SJSA1 (cell line): ENCODE measurements around the gene TOP2A. TPM values are rescaled to one million over a fixed set of nuclear protein-coding genes. Genes with fewer than 3 reads are reported as not detected.

Experiments
- DNase-seq, 2 experiments: peaks; one replicate each; pipeline ENCODE4 v3.0.0-alpha.2; 2015 to 2020; ENCODE audit warnings: low spot score in 2 of 2, low read depth in 1 of 2
- H3K27ac ChIP-seq: fragments of 250-450 bp; sonication (Bioruptor Pico); 2 replicates; pipeline ENCODE4 v1.5.1; 2020; ENCODE audit warnings: mild to moderate bottlenecking, moderate library complexity
- H3K27me3 ChIP-seq: fragments of 250-450 bp; sonication (Bioruptor Pico); replicated peaks from 2 replicates; pipeline ENCODE4 v1.5.1; 2020; ENCODE audit warnings: mild to moderate bottlenecking, moderate library complexity
- H3K36me3 ChIP-seq: fragments of 250-450 bp; sonication (Bioruptor Pico); 2 replicates; pipeline ENCODE4 v1.5.1; 2020; ENCODE audit warnings: mild to moderate bottlenecking
- H3K4me1 ChIP-seq: fragments of 250-450 bp; sonication (Bioruptor Pico); replicated peaks from 2 replicates; pipeline ENCODE4 v1.6.1; 2021; ENCODE audit warnings: mild to moderate bottlenecking
- H3K4me3 ChIP-seq: fragments of 250-450 bp; sonication (Bioruptor Pico); 2 replicates; pipeline ENCODE4 v1.5.1; 2020; ENCODE audit warnings: mild to moderate bottlenecking
- H3K9me3 ChIP-seq: fragments of 250-450 bp; sonication (Bioruptor Pico); replicated peaks from 2 replicates; pipeline ENCODE4 v1.5.1; 2020; ENCODE audit warnings: mild to moderate bottlenecking
- total RNA-seq: library from RNA; depleted of rRNA; stranded (reverse); fragments of >200 nt; shearing (Covaris generic); gene quantifications from 2 replicates; pipeline ENCODE4 v1.2.3, GENCODE V29; 2014; rRNA removed

The TOP2A gene, protein sequence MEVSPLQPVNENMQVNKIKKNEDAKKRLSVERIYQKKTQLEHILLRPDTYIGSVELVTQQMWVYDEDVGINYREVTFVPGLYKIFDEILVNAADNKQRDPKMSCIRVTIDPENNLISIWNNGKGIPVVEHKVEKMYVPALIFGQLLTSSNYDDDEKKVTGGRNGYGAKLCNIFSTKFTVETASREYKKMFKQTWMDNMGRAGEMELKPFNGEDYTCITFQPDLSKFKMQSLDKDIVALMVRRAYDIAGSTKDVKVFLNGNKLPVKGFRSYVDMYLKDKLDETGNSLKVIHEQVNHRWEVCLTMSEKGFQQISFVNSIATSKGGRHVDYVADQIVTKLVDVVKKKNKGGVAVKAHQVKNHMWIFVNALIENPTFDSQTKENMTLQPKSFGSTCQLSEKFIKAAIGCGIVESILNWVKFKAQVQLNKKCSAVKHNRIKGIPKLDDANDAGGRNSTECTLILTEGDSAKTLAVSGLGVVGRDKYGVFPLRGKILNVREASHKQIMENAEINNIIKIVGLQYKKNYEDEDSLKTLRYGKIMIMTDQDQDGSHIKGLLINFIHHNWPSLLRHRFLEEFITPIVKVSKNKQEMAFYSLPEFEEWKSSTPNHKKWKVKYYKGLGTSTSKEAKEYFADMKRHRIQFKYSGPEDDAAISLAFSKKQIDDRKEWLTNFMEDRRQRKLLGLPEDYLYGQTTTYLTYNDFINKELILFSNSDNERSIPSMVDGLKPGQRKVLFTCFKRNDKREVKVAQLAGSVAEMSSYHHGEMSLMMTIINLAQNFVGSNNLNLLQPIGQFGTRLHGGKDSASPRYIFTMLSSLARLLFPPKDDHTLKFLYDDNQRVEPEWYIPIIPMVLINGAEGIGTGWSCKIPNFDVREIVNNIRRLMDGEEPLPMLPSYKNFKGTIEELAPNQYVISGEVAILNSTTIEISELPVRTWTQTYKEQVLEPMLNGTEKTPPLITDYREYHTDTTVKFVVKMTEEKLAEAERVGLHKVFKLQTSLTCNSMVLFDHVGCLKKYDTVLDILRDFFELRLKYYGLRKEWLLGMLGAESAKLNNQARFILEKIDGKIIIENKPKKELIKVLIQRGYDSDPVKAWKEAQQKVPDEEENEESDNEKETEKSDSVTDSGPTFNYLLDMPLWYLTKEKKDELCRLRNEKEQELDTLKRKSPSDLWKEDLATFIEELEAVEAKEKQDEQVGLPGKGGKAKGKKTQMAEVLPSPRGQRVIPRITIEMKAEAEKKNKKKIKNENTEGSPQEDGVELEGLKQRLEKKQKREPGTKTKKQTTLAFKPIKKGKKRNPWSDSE (N-terminal part only)
- 264 and 389 TPM in 2 replicates for total RNA-seq

DNA sequence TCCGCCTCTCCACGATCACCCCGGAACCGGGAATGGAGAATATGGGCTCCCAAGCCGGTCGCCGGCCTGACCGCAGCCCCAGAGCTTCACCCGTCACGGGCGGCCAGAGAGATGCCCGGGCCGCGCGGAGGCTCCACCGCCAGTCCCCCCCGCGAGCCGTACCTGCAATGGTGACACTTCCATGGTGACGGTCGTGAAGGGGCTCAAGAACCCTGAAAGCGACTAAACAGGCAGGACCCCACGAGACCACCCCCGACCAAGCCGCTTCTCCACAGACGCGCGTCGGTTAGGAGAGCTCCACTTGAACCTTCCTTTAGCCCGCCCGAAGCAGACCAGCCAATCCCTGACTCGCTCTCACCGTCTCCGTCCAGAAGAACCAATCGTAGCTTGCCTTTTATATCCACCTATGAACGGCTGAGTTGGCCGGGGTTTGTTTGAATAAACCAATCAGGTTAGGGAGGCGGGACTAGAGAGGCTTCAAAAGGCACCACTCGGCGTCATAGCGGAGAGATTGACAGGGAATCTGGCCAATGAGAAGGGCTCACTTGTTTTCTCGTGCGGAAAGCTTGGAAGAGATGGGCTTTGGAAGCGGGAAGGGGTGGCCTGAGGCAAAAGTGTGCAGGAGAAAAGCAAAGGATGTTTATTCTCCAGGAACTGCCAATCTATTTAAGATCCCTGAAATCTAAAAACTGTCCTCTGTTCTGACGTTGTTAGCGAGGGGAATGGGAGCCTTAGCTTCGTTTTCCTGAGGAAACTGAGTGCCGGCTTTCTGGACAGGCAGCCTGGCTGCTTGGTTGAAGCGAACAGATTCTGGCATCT lies at the start of gene TOP2A:
TOP2A (minus strand) TSS at position 288 of the 819 bp plus-strand sequence; CDS start at position 183, 105 bp downstream.
- DNase-seq = peak; percentile 99 to 100
- Histone ChIP-seq H3K27me3 (no peaks in the 10 kb centered on the region), H3K4me1 (peaks cover 20% of the 10 kb centered on the region), H3K36me3 (peaks cover 49% of the 10 kb centered on the region), H3K4me3 (peak within 1 kb of the TSS; percentile 79), H3K9me3 (no peaks in the 10 kb centered on the region), H3K27ac (peak within 1 kb of the TSS; percentile 96)

DNA sequence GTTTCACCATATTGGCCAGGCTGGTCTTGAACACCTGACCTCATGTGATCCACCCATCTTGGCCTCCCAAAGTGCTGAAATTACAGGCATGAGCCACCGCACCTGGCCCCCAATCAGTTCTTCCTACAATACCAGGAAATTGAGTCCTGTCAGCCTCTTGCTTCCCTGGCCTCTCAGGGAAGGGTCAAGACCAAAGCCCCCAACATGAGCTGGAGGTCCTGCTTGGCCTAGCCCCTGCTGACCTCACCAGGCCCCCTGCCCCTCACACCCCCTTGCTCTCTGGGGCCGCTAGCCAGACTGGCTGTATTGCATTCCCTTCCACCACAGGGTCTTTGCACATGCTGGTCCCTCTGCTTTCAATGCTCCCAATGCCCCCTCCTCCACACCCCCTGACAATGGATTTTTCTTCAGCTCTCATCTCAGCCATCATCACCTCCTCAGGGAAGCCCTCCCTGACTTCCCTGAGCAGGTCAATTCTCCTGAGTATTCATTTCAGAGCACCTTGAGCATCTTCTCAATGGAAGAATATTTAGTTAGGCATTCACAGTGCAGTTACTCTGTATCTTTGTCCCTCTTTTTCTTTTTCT lies 49.7 kb upstream of the TOP2A start:
- Histone ChIP-seq H3K4me1 (peaks cover 13% of the 10 kb centered on the region), H3K9me3 (no peaks in the 10 kb centered on the region), H3K27ac (no peak overlapping the region), H3K36me3 (no peaks in the 10 kb centered on the region), H3K4me3 (no peak overlapping the region), H3K27me3 (no peaks in the 10 kb centered on the region)
- DNase-seq = no peak

DNA sequence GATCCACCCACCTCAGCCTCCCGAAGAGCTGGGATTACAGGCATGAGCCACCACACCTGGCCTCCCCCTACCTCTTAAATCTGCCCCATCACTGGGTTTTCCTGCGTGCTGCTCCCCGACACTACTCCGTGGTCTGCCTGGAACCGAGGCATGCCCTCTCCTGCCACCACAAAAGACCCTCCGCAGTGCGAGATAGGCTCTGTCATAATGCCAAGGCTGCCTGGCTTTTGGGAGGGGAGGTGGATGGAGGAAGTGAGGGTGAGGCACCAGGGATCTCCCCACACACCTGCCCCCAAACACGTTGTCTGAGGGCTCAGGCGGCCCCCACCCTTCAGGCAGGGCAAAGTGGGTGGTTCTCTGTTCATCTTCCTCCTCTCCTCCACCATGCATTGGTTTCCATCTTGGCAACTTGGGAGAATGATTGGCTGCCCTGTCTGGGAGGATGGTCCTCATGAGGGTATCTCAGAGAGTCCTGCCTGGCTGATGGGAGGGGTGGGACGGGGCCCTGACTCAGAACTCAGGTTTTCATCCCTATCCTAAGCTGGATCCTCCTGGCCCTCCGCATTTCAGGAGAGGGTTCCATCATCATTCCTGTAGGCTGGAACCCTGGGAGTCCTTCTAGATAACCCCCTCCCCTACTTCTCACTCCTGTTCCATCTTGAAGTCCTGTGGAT lies 48.7 kb upstream of the TOP2A start:
- no peaks in the 10 kb centered on the region for H3K36me3 ChIP-seq
- H3K4me1 ChIP-seq = peaks cover 7% of the 10 kb centered on the region
- DNase-seq = no peak

DNA sequence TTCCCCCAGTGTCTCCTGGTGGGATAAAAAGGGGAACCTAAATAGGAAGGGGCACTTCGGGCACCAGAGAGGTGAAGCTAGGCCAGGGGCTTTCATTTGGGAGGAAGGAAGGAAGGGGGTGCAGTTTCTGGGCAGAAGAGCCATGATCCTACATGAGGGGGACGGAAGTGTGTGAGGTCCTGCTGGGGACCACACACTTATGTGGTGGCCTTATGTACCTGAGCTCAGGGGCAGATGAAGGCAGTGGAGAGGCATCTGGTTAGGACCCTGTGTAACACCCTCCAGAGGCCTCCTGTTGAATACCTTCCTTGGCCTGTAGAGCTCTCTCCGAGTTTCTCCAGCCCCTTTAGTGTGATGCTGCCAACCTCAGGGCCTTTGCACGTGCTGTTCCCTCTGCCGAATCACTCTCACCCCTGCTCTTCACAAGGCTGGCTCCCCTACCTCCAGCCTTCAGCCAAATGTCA lies 46.7 kb upstream of the TOP2A start:
- Histone ChIP-seq H3K9me3 (no peaks in the 10 kb centered on the region), H3K36me3 (no peaks in the 10 kb centered on the region), H3K27ac (no peak overlapping the region), H3K4me1 (peaks cover 8% of the 10 kb centered on the region), H3K27me3 (no peaks in the 10 kb centered on the region), H3K4me3 (no peak overlapping the region)
- DNase-seq = no peak

More for the DNA sequence above, 48.7 kb upstream of the TOP2A start:
- no peaks in the 10 kb centered on the region for H3K27me3 ChIP-seq
- H3K4me3 ChIP-seq = no peak overlapping the region
- no peak overlapping the region for H3K27ac ChIP-seq
- H3K9me3 ChIP-seq = no peaks in the 10 kb centered on the region

DNA sequence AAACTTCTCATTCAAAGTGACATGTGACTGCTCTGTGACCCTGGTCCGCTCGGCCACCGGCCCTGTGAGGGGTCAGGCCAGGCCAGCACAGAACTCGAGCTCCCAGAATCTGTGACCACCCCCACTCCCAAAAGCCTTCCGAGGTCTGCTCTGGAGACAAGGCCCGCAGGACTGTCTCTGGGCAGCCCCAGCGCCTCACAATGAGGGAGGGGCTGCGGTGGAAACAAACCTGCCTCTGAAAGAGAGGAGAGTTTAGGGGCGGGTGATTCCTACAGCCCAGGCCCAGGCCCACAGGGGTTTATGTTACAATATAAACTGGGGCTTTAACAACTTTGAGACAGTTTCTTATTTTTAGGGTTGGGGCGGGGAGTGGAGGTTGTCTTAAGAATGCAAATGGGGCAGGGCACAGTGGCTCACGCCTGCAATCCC lies 45.4 kb upstream of the TOP2A start:
- H3K4me3 ChIP-seq = no peak overlapping the region
- no peak overlapping the region for H3K27ac ChIP-seq
- no peaks in the 10 kb centered on the region for H3K36me3 ChIP-seq
- H3K27me3 ChIP-seq = no peaks in the 10 kb centered on the region
- H3K4me1 ChIP-seq = peaks cover 21% of the 10 kb centered on the region
- no peak for DNase-seq
- no peaks in the 10 kb centered on the region for H3K9me3 ChIP-seq

DNA sequence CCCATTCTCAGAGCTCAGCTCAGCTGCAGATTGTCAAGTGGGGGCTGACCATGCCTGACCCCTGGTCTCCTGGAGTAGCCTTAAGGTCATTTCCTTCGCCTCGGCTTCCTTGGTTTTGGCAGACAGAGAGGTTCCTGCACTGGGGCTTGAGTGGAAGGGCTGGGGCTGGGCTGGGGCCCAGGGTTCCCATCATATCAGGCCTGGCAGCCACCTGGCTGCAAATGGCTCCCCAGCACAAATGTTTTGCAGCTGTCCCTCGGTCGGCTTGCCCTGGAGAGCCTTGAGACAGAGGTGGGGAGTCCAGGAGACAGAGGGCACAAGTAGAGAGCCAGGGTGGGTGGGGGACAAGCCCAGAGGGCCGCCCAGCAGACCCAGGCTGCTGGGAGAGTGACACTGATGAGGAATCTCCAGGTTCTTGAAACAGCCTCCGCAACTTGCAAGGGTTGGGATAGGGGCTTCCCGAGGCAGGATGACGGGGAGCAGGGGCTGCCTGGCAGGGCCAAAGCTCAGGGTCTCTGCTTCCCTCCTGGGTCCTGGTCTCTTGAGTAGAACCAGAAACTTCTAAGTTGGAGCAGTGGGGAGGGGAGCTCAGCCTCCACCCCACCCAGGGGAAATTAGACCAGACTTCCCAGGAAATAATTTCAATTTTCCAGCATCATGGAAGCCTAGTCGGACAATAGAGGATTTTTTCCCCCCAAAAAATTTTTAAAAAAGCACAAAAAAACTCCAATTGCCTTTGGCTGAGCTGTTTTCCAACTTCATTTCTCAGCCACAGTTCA lies 44.8 kb upstream of the TOP2A start:
- peaks cover 27% of the 10 kb centered on the region for H3K4me1 ChIP-seq
- DNase-seq = no peak
- H3K27me3 ChIP-seq = no peaks in the 10 kb centered on the region
- H3K36me3 ChIP-seq = no peaks in the 10 kb centered on the region
- H3K9me3 ChIP-seq = no peaks in the 10 kb centered on the region
- H3K27ac ChIP-seq = no peak overlapping the region
- H3K4me3 ChIP-seq = no peak overlapping the region

DNA sequence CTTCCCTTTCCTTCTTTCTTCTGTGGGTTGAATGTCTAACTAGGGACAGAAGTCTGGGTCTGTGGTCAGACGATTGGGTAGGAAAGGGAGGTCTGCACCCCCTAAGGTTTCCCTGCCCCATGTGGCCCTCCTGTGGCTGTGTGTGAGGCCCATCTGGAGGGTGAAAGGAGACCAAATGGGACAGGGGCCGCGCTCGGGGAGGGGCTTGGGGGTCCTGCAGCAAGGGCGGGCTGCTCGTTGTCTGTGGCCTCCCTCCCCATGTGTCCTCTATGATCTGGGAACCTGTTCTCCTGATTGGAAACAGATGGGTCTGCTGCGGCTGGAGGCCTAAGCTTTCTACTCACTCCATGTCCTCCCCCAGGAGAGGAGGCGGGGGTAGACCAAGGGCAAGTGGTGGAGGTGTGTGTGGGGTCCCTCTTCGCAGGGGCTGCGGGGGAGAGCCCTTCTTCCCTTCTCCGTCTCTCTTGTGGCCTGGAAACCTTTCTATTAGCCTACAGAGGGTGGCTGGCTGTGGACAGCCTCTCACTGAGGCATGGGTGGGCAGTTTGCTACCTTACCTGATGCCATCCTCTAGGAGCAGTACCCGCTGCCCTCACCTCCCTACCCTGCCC lies 44.1 kb upstream of the TOP2A start:
- no peak overlapping the region for H3K27ac ChIP-seq

DNA sequence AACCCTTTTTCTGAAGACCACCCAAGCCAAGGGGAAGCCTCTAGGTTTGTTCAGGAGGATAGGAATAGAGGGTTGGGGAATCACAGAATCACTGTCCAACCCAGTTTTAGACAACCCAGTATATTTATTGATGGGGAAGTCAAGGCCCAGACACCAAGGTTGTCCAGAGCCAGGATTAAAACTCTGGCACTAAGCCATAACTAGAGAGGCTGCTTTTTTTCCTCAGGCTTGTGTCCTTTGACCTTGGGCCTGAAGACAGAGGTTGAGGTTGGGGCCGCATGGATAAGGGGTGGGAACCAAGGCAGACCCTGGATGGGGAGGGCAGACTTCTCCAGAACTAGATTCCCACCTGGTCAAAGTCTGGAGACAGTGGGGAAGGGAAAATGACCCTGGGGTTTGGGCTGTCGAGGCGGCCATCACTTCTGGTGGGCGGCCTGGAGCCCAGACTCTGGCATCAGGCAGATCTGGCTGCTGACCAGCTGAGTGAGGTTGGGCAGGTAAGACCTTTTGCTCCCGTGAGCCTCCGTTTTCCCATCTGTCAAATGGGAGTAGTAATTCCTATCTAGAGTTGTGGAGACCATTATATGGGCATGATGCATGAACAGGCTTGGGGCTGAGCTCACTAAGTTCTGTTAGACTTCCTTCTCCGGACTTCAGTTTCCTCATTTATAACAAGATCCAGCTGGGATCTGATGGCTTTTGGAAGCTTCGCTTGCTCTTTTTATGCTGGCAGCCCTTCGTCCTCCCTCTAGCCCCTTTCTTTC lies 43.5 kb upstream of the TOP2A start:
- no peak for DNase-seq
- Histone ChIP-seq H3K4me3 (no peak overlapping the region), H3K4me1 (peaks cover 35% of the 10 kb centered on the region), H3K36me3 (peaks cover 11% of the 10 kb centered on the region), H3K9me3 (no peaks in the 10 kb centered on the region), H3K27me3 (no peaks in the 10 kb centered on the region), H3K27ac (no peak overlapping the region)

More for the DNA sequence above, 44.1 kb upstream of the TOP2A start:
- no peak overlapping the region for H3K4me3 ChIP-seq
- H3K36me3 ChIP-seq = peaks cover 5% of the 10 kb centered on the region
- DNase-seq = no peak
- no peaks in the 10 kb centered on the region for H3K9me3 ChIP-seq
- H3K27me3 ChIP-seq = no peaks in the 10 kb centered on the region
- peaks cover 34% of the 10 kb centered on the region for H3K4me1 ChIP-seq

DNA sequence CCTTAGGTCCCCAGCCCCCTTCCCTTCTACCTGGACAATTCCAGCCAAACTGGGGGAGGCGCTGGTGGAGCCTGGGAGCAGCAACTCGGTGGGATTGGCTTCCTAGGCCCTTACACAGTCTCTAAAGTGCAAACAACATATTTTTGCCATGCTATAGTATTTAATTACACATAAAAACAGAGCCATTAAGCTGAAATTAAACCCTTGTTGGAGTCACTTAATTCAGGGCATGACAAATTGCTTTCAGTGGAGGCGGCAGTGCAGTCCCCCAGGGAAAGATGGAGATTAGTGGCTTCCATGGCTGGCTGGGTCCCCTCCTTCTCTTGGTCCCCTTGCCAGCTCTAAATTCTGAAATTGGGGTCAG lies 42.9 kb upstream of the TOP2A start:
- peaks cover 14% of the 10 kb centered on the region for H3K36me3 ChIP-seq
- no peaks in the 10 kb centered on the region for H3K27me3 ChIP-seq
- H3K9me3 ChIP-seq = no peaks in the 10 kb centered on the region
- no peak for DNase-seq
- H3K27ac ChIP-seq = no peak overlapping the region
- H3K4me1 ChIP-seq = peaks cover 35% of the 10 kb centered on the region
- H3K4me3 ChIP-seq = no peak overlapping the region

DNA sequence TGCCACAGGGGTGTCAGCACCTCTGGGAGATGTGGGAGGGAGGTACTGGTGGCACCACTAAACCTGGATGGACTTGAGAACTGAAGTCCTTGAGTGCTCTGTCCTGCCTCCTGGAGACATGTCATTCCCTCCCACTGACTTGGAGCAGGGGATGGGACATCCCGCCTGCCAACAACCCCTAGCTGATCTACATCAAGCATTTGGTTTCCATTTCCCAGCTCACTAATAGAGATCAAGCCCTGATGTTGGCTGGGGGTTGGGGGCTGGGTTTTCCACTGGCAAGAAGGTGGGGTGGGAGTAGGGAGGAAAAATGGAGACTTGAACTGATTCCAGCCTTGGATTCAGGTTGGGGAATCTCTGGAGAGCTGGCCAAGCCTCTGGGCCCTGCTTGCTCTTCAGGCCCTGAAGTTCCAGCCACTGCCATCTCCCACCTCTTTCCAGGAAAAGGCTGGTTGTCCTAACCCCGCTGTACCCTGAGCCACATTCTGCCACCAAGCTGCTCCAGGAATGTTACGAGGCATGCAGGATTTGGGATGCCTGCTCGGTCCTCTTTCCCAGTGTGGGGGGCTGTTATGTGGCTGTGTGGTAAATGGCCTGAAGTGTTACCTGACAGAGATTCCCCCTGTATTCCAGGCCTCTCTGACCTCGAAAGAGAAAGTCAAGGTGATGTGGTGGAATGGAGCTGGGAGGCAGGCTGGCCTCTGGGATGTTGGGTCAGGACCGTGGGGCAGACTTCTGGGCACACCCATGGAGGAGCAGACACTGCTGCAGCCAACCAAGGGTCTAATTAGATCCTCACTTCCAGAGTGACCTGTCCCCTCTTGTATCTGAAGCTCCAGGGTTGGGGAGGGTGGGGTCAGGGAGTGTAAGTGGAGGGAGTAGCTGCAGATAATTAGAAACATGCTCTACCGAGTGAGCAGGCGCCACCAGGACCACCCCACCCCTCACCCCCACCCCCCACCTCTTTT lies 42.2 kb upstream of the TOP2A start:
- H3K9me3 ChIP-seq = no peaks in the 10 kb centered on the region
- H3K36me3 ChIP-seq = peaks cover 14% of the 10 kb centered on the region
- no peak overlapping the region for H3K4me3 ChIP-seq
- no peaks in the 10 kb centered on the region for H3K27me3 ChIP-seq
- peaks cover 35% of the 10 kb centered on the region for H3K4me1 ChIP-seq
- H3K27ac ChIP-seq = no peak overlapping the region
- DNase-seq = no peak
